ENCODE measurements around the gene WDR82.

DNA sequence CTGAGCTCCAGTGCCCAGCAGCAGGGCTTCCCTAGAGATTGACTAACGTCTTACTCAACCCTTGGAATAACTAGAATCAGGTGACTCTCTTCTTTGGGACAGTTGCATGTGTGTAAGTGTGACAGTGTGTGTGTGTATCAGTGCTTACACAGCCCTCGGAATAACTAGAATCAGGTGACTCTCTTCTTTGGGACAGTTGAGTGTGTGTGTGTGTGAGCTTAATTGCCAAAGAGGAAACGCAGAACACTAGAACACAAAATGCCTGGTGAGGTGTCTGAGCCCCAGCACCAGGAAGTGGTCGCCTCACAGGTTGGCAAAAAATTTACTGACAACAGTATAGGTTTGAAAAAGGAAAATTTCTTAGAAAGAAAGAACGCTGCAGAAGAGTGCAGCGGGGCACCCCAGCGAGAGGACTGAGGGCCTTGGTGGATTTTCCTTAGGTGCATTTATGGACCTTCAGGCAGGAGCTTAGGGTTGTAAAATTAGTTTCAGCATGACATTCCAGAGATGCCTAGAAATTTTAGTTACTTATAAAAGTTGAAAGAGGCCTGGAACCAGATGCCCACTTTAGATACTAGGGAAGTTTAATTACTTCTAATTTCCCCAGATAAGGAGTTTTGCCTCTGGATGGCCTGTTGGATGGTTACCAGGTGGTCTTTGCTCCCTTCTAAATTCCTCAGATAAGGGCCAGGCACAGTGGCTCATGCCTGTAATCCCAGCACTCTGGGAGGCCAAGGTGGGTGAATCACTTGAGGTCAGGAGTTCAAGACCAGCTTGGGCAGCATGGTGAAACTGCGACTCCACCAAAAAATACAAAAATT, 3.7 kb upstream of the WDR82 start:
- TF ChIP-seq, protein P1, sequence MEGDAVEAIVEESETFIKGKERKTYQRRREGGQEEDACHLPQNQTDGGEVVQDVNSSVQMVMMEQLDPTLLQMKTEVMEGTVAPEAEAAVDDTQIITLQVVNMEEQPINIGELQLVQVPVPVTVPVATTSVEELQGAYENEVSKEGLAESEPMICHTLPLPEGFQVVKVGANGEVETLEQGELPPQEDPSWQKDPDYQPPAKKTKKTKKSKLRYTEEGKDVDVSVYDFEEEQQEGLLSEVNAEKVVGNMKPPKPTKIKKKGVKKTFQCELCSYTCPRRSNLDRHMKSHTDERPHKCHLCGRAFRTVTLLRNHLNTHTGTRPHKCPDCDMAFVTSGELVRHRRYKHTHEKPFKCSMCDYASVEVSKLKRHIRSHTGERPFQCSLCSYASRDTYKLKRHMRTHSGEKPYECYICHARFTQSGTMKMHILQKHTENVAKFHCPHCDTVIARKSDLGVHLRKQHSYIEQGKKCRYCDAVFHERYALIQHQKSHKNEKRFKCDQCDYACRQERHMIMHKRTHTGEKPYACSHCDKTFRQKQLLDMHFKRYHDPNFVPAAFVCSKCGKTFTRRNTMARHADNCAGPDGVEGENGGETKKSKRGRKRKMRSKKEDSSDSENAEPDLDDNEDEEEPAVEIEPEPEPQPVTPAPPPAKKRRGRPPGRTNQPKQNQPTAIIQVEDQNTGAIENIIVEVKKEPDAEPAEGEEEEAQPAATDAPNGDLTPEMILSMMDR (conservative IDR thresholded peaks at IDR 0.05): no peak
- TF ChIP-seq EZH2 (IDR thresholded peaks at IDR 0.05; ENCODE audit: low read depth): no peak
